Psoas muscle (tissue), 8 donors: ENCODE measurements around the gene NUDT22. TPM values are rescaled to one million over a fixed set of nuclear protein-coding genes. Genes with fewer than 3 reads are reported as not detected.

Source experiments
- ATAC-seq, 4 donors: fragments of 200-7000 bp; cut with Tn5 transposase; one replicate each; pipeline ENCODE4 v1.9.1; 2020; ENCODE audit warnings: moderate library complexity in 3 of 4, mild to moderate bottlenecking in 2 of 4
- DNase-seq, 2 donors: peaks; one replicate each; pipeline ENCODE4 v3.0.0-alpha.2; 2020
- H3K27ac ChIP-seq: fragments of 200-600 bp; one replicate; pipeline ENCODE4 v1.8.0; 2022
- H3K27me3 ChIP-seq, 3 donors: fragments of 200-600 bp in 1 of 3; one replicate each; pipeline versions ENCODE4 v1.6.1 to v1.8.0; 2013 to 2022; ENCODE audit warnings: low read length in 2 of 3, mild to moderate bottlenecking in 2 of 3, moderate library complexity in 1 of 3; ENCODE audit not compliant: insufficient read depth in 3 of 3
- H3K36me3 ChIP-seq, 2 donors: fragments of 200-600 bp in 1 of 2; one replicate each; pipeline versions ENCODE4 v1.6.1 to v1.8.0; 2013 to 2022; ENCODE audit warnings: low read depth in 1 of 2, mild to moderate bottlenecking in 1 of 2, moderate library complexity in 1 of 2; ENCODE audit not compliant: insufficient read depth in 1 of 2
- H3K4me1 ChIP-seq: fragments of 200-600 bp; one replicate; pipeline ENCODE4 v1.8.0; 2022
- H3K4me3 ChIP-seq: fragments of 200-600 bp; one replicate; pipeline ENCODE4 v1.8.0; 2022; ENCODE audit warnings: mild to moderate bottlenecking
- H3K9me3 ChIP-seq: fragments of 200-600 bp; one replicate; pipeline ENCODE4 v1.8.0; 2022
- CTCF ChIP-seq: fragments of 200-600 bp; IDR thresholded peaks from one replicate; pipeline ENCODE4 v1.8.0; 2022; ENCODE audit warnings: antibody characterized with exemption
- WGBS, 3 donors: extraction: QIAGEN DNeasy Blood & Tissue Kit; methylation state at CpG; one replicate each; pipeline versions ENCODE4 v1.1.6 to v1.1.7; 2013; 5-methylcytosine and 5-hydroxymethylcytosine counted together
- intact Hi-C, 2 donors: fragments of 100-400 bp; cut with DNase I; formaldehyde crosslinking; loops; one replicate each; pipeline versions ENCODE4 v1.11.0 to v1.14.2; 2022
- polyA plus RNA-seq, 3 donors: library from polyadenylated mRNA; stranded (reverse); fragments of 200-250 nt; gene quantifications; one replicate each; pipeline ENCODE4 v1.2.3, GENCODE V29; 2013
- total RNA-seq, 4 donors: library from RNA; stranded (reverse); fragmentation: NEBNext Ultra II Directional in 2 of 4; extraction: Animal tissue kit (Norgen Biotek cat#: 25700) in 2 of 4; gene quantifications; one replicate each; pipeline versions ENCODE4 v1.2.1 to v1.2.4, GENCODE V29; 2021 to 2023
- donor health status: healthy with polysubstance abuse.
- donor health status: DM: no; HTN: no; CAD: no; lungs with moderate emphysema.
- donor health status: Bipolar disorder and iron deficiency.
- donor health status: healthy.
- donor health status: DM: yes; HTN: yes; CAD: no.
- donor health status: DM: no; HTN: no; CAD: no.
- donor health status: DM: no; HTN: no; CAD: no.
- donor health status: DM: yes; HTN: yes; CAD: no.

NUDT22 gene
- total and polyA plus RNA-seq, 7 donors = 31.6 to 59.3 (median 43.5) TPM

DNA sequence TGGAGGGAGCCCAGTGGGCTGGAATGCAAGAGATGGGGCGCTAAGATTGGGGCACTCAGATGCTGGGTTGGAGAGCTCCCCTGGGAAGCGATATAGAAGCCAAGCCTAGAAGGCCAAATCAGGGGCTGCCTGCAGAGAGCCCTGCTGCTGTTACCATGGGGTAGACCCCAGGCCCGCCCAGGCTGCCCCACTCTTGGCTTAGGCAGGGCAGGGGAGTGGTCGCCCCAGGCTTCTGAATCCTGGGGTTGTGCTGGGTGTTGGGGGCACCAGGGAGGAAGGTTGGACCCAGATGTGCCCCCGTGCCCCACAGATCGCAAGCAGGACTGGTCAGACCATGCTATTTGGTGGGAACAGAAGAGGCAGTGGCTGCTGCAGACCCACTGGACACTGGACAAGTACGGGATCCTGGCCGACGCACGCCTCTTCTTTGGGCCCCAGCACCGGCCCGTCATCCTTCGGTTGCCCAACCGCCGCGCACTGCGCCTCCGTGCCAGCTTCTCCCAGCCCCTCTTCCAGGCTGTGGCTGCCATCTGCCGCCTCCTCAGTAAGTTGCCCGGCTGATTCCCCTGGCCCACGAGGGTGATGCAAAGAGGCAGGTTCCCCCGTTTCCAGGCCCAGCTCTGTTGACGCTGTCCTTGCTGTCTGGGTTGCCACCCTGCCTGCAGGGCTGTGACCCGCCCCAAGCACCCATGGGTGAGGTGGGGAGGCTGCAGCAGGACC is 15.6 kb upstream of the NUDT22 start:
- Histone ChIP-seq H3K36me3 (peaks cover 0 to 36% of the 10 kb centered on the region in 2 donors), H3K9me3 (no peaks in the 10 kb centered on the region), H3K4me3 (no peak overlapping the region), H3K4me1 (no peaks in the 10 kb centered on the region), H3K27me3 (no peaks in the 10 kb centered on the region), H3K27ac (no peak overlapping the region)
- DNase-seq (no peak), ATAC-seq (no peak)
- WGBS, 3 donors = 90 to 94% (median 91%) methylated on average over 18 to 24 of the region's 24 CpGs
- intact Hi-C loops = no loop called here
- no peak for TF ChIP-seq CTCF

- H3K27ac ChIP-seq = no peak overlapping the region
- no peak overlapping the region for H3K4me3 ChIP-seq
- no peak for TF ChIP-seq CTCF
- H3K9me3 ChIP-seq = no peaks in the 10 kb centered on the region
- ATAC-seq (no peak), DNase-seq (no peak)
- H3K4me1 ChIP-seq = no peaks in the 10 kb centered on the region
- intact Hi-C loops = no loop called here
- WGBS, 3 donors = 84 to 91% (median 87%) methylated on average over 27 to 30 of the region's 30 CpGs
- peaks cover 0 to 31% of the 10 kb centered on the region in 2 donors for H3K36me3 ChIP-seq
- no peaks in the 10 kb centered on the region for H3K27me3 ChIP-seq
These were observed 14.7 kb upstream of the NUDT22 start for GRCh38 chr11:64211181-64211872.

- intact Hi-C loops = no loop called here
- Histone ChIP-seq H3K27me3 (no peaks in the 10 kb centered on the region), H3K27ac (no peak overlapping the region), H3K9me3 (no peaks in the 10 kb centered on the region), H3K36me3 (peaks cover 0 to 32% of the 10 kb centered on the region in 2 donors), H3K4me3 (no peak overlapping the region), H3K4me1 (no peaks in the 10 kb centered on the region)
- 75 to 84% (median 82%) methylated on average over 6 of the region's 6 CpGs for WGBS, 3 donors
- no peak for DNase-seq
- TF ChIP-seq CTCF = no peak
- ATAC-seq = no peak
These were observed 9.2 kb upstream of the NUDT22 start for GRCh38 chr11:64216879-64217278.

DNA sequence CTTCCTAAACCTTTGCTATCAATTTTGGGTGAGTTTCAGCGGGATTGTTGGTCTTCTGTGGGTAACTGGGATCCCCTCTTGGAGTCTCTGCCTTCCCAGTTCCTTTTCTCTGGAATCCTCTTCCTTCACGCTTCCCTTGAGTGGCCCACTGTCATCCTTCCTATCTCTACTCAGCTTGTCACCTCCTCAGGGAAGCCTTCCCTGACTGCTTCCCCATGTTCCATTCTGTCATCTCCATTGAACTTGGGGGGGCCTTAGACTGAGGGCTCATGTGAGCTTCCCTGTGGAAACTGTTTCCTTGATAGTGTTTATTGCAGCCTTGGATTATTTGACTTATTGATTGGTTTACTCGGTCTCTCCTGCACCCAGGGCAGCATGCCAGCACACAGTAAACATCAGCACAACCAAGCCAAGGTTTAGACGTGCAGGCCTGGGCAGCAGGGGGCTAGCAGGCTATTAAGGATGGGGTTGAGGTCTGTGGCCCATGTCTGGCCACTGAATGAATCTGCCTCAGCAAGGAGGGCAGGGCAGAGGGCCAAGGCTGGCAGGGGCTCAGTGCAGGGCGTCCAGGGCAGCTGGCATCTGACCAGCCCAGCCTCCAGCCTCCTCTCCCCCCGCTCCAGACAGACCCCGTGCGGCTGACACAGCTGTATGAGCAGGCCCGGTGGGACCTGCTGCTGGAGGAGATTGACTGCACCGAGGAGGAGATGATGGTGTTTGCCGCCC is 7.3 kb upstream of the NUDT22 start:
- H3K4me3 ChIP-seq = no peak overlapping the region
- intact Hi-C loops = no loop called here
- no peaks in the 10 kb centered on the region for H3K9me3 ChIP-seq
- 40 to 65% (median 57%) methylated on average over 9 to 11 of the region's 11 CpGs for WGBS, 3 donors
- ATAC-seq = no peak
- no peak for DNase-seq
- no peak for TF ChIP-seq CTCF
- H3K36me3 ChIP-seq = peaks cover 0 to 29% of the 10 kb centered on the region in 2 donors
- no peak overlapping the region for H3K27ac ChIP-seq
- H3K4me1 ChIP-seq = peaks cover 13% of the 10 kb centered on the region
- no peaks in the 10 kb centered on the region for H3K27me3 ChIP-seq
